HG02571 (cell line): Measurements from ENCODE around the gene CTDSP2.
"Not testable (repeated sequence)": the region's sequence is repeated elsewhere in the genome, so short reads cannot be mapped to it uniquely, and the experiment has no call there.

Source experiments
- ATAC-seq: cut with Tn5 transposase; IDR thresholded peaks from one replicate; pipeline ENCODE4 v1.9.1; 2021; ENCODE audit warnings: mild to moderate bottlenecking, moderate library complexity; ENCODE audit not compliant: unreplicated experiment

CTDSP2 gene

DNA sequence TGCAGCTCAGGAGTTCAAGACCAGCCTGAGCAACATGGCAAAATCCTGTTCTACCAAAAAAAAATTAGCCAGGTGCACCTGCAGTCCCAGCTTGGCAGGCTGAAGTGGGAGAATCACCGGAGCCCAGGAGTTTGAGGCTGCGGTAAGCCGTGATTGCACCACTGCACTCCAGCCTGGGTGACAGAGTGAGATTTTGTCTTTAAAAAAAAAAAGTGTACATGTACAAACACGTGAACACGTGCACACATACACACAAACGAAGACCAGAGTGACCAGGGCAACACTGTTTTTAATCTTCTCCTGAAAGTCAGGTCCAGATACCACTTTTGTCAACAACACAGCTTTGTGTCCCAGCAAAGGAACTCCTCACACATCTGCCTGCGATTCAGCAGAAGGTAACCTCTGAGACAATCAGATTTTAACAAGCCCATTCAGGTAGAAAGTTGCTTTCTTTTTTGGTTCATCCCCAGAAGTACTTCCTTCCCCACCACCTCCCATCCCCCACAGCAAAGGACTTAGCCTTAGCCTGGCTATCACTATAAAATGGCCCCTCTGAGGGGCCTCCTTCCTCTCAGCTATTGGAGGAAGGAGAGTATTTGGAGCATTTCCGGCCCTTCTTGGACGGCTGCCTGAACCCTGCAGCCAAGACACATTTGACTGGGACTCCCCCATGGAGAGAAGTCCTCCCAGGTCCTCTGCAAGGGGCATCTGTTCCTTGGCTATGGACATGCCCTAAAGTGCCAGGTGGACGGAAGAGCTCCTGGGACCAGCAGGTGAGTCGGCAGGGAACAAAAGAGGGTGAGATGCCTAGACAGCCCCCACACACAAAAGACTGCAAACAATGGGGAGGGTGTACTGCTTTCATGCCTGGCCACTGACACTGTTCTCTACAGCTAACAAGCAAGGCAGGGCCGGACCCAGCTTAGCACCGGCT, 9.8 kb downstream of the CTDSP2 start:
- ATAC-seq, result peak; percentile 41

DNA sequence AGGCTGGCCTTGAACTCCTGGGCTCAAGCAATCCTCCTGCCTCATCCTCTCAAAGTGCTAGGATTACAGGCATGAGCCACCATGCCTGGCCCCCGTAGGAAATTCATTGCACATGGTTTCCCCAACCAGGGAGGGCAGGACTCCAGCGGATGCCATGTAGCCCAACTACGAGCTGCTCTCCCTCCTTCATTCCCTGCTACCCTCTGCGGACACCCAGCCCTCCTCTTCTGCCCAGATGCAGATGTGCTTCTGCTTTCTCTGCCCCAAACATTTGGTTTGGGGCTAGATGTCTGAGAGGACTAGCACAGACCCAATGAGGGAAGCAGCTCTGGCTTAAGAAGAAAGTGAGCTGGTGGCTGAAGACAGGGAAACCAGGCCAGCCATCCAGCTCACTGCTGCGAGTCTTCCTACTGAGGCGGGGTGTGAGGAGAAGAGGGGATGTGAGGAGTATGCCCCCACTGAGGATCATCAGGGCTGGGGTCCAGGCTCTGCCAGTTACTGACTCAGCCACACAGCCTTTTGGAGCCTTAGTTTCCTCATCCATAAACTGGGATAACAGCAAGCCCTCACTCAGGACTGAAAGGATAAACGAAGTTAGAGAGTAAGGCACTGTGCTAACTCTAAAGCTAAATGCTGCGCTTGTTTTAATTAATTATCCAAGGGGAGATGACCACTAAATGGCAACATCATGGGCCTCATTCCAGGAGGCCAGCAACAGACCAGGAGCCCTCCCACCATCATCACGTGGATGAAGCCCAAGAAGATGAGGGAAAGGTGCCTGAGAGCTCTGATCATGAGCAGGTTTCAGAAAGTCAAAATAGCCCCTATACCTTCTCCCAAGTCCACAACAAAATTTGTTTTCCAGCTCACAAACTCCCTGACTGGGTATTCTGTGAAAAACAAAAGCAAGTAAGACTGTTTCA, 10.9 kb downstream of the CTDSP2 start:
- no peak for ATAC-seq

DNA sequence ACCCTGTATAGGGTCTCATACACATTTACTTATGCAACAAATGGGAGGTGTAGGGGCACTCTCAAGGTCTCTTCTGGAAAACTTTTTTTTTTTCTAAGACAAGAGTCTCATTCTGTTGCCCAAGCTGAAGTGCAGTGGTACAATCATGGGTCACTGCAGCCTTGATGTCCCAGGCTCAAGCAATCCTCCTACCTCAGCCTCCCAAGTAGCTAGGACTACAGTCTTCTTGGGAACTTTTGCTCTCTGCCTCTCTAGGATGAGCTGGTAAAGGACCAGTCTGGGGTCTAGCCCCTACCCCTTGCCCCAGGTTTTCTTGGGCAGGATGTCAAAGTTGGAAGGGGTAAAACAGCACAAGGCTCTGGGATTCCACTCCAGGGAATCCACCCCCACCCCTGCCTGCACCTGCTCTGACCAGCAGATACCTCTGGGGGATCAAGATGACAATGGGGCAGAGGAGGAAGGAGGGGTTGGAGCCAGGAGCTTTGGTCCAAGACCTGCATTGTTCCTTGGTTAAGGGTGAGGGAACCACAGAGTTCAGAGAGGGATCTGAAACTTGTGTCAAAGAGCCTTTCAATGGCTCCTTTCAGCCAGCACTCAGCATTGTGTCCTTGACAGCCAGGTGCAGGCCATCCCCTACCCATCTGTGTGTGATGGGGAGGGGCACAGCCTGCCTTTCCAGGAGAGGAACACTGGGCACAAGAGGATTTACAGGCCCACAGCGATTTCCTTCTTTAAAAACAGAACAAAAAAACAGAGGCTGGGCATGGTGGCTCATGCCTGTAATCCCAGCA, 12.2 kb downstream of the CTDSP2 start:
- no peak for ATAC-seq

DNA sequence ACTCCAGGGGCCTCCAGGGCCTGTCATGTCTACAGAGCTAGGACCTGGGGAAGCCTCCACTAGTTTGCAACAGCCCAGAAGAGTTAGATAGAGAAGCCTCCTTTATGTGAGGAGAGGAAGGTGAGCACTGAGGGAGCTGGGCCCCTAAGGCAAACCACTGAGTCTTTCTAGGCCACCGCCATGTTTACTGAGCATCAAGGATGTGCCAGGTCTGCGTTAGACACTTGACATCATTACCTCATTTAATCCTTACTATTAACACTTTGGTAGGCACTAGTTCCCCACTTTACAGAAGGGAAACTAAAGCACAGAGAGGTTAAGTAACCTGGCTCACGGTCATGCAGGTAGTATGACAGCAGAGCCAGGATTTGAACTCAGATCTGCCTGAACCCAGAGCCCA, 12.9 kb downstream of the CTDSP2 start:
- no peak for ATAC-seq

DNA sequence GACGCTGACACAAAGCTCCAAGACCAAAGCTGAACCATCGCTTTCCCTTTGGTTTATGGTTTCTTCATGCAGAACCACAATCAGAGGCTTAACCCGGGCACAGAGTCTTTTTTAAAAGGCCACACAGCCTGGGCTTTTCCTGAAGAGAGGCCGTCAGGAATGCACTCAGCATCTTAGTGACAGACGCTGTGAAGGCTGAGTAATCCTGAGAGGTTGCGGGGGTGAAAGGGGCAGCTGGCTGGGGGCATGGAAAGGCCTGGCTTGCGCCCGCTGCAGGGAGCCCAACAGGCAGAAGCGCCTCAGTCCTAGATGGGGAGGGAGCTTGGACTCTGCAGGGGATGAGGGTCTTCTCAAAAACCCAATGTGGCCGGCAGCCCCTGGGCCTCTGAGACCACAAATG, 13.6 kb downstream of the CTDSP2 start:
- no peak for ATAC-seq

DNA sequence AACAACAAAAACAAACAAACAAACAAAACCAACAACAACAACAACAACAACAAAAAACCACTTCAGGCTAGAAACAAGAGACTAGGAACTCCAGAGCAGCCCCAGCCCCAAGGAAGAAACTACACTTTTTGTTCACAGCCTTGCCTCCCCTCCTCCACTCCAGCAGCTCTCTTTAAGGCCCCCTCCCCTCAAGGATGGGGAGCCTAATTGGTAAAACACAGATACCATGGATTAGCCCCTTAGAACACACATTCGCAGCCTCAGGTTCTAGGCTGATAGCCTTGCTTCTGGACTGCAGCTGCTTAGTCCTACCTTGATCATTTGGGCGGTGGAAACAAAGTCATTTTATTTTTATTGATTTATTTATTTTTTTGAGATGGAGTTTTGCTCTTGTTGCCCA, 16.1 kb downstream of the CTDSP2 start:
- no peak for ATAC-seq

DNA sequence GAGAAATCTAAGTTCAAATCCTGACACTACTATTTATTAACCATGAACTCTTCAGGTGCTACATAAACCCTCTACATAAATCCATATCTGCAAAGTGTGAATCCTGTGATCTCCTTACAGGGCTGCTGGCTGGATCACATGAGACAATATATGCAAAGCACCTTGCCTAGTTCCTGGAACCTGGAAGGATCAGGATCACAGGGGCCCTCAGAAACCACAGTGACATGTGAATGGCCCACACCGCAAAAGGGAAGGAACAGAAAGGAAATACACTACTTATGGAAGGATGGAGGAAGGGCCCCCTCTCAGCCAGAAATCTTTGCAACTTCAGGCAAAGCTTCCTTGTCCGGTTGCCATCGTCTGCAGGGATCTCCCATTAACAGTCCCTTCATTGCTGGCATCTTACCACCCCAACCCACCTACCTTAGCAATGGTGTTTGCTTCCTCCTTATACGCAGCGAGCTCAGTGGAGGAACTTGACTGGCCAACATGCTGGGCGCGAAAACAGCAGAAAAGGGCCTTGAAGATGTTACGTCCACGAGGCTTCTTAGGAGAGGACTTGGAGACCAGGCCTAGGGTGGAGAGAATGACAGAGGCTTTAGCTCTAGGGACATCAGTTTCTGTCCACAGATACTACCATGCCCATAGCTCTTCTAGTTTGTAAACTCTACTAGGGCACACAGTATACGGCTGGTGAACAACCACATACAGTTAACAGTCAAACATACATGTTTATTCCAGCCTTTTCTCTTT, 17.3 kb downstream of the CTDSP2 start:
- no peak for ATAC-seq

DNA sequence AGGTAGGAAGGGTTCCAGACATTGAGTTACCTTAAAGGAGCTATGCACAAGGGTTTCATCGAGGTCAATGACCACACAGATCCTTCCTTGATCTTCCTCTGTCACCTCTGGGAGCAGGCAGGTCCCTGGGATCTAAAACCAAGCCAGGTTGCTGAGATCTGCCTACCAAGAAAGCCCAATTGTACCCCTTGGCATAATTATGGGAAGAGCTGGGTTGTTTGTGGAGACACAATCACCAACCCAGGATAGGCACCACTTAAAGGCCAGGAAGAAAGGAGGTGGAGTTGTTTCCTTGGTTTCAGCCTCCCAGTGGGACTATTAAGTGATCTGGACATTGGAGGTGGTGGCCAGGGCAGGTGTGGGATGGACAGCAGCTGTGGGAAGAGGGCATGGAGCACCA, 19.6 kb downstream of the CTDSP2 start:
- ATAC-seq, result no peak

DNA sequence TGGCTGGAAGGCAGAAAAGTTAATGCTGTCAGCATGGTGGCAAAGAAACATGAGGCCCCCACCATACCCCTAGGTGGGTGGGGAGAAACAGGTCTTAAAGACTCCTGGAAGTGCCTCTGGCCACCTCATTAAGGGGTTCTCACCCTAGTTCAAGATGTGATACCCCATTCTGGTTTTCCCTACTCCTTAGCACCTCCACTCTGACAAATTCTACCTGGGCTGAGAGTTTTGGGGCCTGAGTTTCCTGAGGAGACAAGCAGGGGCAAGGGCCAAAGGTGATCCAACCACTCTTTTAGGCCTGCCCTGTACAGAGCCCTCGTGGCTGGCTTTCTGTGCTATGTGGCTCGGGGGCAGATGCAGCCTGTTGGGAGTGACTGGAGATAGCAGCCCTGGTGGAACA, 20.1 kb downstream of the CTDSP2 start:
- no peak for ATAC-seq

DNA sequence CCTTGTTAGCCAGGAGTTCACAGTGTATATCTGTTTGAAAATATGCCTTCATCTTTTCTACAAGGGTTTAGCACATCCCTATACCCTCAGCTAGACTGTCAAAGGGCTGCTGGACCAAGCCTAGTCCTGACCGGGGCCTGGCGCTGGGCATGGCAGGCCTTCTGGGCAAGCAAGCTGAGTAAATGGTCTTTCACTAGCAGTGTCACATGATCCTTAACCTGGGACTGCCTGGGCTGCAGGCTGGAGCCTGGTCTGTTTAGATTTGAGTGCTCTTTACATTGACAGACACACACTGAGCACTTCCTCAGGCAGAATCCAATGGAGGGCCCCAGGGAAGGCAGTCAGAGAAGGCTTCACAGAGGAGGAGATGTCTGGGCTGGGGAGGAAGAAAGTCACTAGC, 21.1 kb downstream of the CTDSP2 start:
- no peak for ATAC-seq

DNA sequence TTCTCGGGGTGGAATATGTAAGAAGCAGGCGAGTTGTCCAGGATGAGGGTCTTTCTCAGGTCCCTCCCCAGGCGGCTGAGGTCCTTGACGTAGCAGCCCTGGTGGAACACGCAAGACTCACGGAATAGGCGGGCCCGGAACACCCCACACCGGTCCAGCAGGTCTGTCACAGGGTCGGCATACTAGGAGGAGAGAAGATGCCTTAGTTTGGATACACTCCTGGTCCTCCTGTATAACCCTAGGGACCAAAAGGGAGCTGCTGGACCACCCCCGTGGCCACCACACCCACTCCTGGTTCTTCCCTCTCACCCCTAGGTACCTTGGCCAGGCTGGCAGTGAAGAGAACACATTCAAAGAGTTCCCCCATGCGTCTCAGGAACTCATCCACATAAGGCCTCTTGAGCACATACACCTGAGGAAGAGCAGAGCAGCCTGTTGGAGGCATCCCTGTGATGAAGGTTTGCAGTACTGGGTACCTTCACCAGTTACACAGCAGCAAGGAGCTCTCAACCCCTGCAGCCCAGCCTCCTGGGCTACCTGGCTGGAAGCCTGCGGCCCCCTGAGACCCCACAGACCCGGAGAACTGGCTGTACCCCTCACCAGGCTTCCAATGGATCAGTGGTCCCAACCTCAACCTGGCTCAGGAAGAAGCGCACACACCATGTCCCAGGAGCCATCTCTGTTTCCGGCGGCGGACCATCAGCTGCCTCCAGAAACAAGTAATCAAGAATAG, 22.5 kb downstream of the CTDSP2 start:
- no peak for ATAC-seq

DNA sequence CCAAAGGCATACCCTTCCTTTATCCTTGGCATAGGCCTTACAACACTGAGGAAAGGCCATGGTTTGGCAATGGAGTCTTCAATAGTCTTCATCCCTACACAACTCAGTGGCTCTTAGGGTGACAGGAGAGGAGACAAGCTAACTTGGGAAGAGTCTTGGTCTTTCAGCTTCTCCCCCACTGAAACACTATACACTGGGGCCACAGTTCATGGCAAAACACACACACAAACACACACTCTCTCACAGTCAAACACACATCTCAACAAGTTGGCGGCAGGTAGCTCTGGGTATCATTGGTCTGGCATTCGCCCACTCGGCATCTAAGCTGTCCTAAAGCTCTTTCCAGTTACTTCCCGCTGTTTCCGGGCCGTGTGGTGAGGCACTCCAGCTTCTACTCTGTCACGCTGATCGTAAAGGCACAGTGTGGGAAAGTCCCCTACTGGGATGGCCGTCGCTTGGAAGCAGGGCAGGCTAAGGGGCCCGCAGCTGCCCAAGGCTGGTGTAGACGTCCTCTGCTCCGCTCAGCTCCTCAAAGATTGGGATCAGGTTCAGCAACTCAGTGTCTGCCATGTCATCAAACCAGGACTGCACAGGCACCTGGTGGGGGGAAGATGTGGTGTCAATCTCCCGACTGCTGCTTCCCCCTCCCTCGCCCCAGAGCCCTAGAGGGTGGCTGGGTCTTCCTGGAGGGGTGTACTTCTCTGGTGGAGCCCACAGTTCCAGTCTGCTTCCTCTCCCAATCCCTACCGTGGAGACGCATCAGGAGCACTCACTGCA, 23.2 kb downstream of the CTDSP2 start:
- no peak for ATAC-seq

DNA sequence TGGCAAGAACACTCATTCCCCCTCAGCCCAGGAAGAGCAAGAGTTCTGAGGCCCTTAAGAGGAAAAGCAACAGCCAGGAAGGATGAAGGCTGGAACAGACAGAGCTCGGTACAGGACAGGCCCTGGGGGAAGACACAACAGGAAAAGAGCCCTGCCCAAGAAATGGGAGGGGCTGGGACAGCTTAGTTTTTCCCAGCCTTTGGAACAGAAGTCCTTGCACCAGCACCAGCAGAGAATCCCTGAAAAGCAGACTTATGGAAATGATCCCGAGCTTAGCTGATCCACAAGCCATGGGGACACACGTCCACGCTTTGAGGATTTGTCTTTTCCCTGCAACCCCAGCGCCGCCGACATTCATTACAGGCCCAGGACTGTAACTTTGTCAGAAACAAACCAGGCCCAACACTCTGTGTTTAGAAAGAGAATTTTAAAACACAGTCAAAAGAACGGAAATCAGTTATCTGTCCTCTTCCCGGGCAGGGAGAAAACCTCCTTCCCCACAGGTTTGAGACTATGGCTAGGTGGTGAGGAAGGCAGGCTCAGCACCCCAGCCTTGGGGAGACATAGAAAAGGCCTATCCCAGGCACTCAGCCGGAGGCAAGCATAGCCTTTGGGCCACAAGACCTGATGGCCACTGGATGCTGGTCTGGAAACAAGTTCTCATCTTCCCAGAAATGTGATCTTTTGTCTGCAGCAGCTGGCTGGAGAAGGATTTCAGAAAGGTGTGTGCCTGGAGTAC, 24.0 kb downstream of the CTDSP2 start:
- no peak for ATAC-seq

DNA sequence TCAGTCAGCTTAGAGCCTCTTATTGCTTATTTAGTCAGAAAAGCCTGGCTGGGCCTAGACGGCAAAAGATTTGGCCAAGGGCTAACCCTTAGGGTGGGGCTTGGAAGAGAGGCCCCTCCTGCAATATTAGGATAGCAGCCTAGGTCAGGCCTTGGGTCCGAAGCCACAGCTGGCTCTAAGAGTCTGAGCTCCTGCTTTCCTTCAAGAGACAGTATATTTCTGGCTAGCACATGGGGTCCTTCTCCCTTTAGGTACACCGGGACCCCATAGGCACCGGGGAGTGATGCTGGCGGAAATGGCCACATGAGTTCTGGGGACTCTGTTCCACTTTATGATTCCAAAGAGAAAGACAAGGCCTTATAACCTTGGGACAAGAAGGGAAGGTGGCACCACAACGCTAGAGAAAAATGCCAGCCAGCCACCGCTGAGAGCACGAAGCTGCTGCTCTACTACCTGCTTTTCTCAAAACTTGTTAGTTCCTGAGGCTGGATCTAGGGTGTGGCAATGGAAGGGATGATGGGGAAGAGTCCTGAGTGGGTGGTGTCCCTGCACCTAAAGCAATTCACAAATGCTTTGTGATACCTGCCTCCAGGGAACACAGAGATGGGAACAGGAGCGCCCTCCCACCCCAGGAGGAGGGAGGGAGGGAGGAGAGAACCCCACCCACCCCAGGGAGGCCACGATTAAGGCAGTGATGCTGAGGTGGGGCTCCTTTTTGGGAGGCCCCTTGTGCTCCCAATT, 24.9 kb downstream of the CTDSP2 start:
- ATAC-seq, result no peak

DNA sequence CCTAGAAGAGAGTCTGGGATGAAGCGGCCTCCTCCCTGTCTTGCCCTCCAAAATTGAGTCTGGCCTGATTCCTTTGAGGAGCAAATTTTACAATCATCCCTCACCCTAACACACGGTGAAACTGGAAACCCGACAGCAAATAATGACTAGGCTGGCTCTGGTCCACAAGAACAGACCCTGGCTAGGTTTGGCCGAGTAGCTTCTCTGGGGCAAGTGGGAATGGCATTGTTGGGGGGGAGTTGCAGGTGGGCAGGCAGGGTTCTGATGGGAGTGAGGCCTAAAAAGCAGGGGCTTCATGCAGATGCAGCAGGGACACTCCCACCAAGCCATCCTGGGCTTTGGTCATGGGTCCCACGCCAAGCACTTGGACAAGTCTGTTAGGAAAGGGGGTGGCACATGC, 25.5 kb downstream of the CTDSP2 start:
- not testable (repeated sequence) for ATAC-seq

DNA sequence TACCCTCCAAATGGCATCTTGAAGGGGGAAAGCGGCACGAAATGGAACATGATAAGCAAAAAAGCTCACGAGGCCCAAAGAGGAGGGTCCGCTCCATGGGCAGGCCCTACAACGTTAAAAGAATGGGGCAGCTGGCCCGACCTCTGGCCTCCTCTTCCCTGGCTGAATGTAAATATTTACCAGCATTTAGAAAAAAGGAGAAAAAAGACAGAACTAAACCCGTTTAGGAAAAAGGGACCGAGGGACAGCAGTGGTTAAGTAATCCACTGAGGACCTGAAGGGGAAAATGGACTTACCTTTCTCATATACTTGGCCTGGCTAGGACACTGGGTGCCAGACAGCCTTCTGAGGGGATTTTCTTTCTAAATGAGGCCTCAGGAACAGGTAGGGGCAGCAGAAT, 26.4 kb downstream of the CTDSP2 start:
- not testable (repeated sequence) for ATAC-seq

DNA sequence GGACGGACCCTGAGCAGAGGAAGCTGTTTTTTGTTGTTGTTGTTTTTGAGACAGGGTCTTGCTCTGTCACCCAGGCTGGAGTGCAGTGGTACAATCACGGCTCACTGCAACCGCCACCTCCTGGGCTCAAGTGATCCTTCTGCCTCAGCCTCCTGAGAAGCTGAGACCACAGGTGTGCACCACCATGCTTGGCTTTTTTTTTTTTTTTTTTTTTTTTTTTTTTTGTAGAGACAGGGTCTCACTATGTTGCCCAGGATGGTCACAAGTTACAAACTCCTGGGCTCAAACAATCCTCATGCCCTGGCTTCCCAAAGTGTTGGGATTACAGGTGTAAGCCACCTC, 28.6 kb downstream of the CTDSP2 start:
- ATAC-seq, result not testable (repeated sequence)
